22Rv1 (cell line): ENCODE data around the gene KRTAP9-3.

Experiments
- ZFX ChIP-seq: fragments of 450-650 bp; IDR thresholded peaks from 2 replicates; pipeline ENCODE4 v1.6.1; 2017; ENCODE audit warnings: antibody characterized with exemption, borderline replicate concordance
- TF ChIP-seq, protein P1 (sequence below): fragments of 450-650 bp; IDR thresholded peaks from 2 replicates; pipeline ENCODE4 v1.5.1; 2017; ENCODE audit warnings: mild to moderate bottlenecking

DNA sequence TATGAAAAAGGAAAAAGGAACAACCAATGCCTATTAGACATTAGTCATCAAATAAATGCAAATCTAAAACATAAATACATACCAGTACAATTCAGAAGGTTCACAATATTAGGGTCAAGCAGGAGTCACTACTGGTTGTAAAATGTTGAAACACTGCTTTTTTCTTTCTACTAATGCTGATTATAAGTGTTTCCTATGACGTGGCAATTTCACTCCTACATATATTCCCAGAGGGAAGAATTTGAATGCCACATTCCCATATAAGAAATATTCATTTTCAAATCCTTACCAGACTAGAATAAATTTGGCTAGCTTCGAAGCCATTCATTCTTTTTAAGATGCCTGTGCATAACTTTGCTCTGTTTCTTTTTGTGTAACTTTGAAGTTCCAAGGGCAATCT lies 8.4 kb upstream of the KRTAP9-3 start:
- TF ChIP-seq, protein P1, sequence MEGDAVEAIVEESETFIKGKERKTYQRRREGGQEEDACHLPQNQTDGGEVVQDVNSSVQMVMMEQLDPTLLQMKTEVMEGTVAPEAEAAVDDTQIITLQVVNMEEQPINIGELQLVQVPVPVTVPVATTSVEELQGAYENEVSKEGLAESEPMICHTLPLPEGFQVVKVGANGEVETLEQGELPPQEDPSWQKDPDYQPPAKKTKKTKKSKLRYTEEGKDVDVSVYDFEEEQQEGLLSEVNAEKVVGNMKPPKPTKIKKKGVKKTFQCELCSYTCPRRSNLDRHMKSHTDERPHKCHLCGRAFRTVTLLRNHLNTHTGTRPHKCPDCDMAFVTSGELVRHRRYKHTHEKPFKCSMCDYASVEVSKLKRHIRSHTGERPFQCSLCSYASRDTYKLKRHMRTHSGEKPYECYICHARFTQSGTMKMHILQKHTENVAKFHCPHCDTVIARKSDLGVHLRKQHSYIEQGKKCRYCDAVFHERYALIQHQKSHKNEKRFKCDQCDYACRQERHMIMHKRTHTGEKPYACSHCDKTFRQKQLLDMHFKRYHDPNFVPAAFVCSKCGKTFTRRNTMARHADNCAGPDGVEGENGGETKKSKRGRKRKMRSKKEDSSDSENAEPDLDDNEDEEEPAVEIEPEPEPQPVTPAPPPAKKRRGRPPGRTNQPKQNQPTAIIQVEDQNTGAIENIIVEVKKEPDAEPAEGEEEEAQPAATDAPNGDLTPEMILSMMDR, result no peak
- no peak for TF ChIP-seq ZFX
